ENCODE results near the gene COBL.

DNA sequence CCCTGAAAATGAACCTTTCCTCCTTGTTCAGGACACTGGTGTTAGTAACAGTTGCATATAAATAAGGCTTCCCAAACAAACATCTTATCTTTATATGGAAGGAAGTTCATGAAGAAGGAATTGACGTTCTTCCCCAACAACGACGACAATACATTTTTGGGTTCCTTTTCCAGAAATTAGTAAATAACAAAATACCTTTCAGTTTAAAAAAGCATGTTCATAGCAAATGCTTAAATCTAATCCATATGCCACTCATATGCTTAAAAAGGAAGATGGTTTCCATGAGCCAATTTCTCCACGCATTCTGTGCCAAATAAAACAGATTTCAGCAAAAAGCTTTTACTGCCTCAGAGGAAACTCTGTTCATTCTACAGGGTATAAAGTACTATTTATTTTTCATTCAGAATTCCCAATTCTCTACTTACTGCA lies 182.6 kb downstream of the COBL start:
- no peak for TF ChIP-seq RAD21 (IDR thresholded peaks at IDR 0.05; ENCODE audit: low read length)
- TF ChIP-seq, protein P1, sequence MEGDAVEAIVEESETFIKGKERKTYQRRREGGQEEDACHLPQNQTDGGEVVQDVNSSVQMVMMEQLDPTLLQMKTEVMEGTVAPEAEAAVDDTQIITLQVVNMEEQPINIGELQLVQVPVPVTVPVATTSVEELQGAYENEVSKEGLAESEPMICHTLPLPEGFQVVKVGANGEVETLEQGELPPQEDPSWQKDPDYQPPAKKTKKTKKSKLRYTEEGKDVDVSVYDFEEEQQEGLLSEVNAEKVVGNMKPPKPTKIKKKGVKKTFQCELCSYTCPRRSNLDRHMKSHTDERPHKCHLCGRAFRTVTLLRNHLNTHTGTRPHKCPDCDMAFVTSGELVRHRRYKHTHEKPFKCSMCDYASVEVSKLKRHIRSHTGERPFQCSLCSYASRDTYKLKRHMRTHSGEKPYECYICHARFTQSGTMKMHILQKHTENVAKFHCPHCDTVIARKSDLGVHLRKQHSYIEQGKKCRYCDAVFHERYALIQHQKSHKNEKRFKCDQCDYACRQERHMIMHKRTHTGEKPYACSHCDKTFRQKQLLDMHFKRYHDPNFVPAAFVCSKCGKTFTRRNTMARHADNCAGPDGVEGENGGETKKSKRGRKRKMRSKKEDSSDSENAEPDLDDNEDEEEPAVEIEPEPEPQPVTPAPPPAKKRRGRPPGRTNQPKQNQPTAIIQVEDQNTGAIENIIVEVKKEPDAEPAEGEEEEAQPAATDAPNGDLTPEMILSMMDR (conservative IDR thresholded peaks at IDR 0.05; ENCODE audit: low read depth, low read length) = no peak
- TF ChIP-seq BHLHE40 (IDR thresholded peaks at IDR 0.05; ENCODE audit: low read depth, low read length) = no peak
- TF ChIP-seq RFX5 (IDR thresholded peaks at IDR 0.05; ENCODE audit: low read depth, low read length) = no peak
- TF ChIP-seq POLR2A (IDR thresholded peaks at IDR 0.05; ENCODE audit: low read depth, low read length) = no peak
- TF ChIP-seq, protein P2, sequence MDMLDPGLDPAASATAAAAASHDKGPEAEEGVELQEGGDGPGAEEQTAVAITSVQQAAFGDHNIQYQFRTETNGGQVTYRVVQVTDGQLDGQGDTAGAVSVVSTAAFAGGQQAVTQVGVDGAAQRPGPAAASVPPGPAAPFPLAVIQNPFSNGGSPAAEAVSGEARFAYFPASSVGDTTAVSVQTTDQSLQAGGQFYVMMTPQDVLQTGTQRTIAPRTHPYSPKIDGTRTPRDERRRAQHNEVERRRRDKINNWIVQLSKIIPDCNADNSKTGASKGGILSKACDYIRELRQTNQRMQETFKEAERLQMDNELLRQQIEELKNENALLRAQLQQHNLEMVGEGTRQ (IDR thresholded peaks at IDR 0.05; ENCODE audit: low read depth, low read length) = no peak

Measured in IMR-90 (cell line).